Vagina (tissue), 2 donors: ENCODE data around the gene CREB3L2. TPM values are rescaled to one million over a fixed set of nuclear protein-coding genes. Genes with fewer than 3 reads are reported as not detected.
"Not testable (repeated sequence)": the region's sequence is repeated elsewhere in the genome, so short reads cannot be mapped to it uniquely, and the experiment has no call there.

Source experiments
- DNase-seq, 2 donors: peaks; one replicate each; pipeline ENCODE4 v3.0.0-alpha.2; 2017; ENCODE audit errors: extremely low spot score in 2 of 2
- H3K27ac ChIP-seq: fragments of 200-600 bp; sonication (generic); one replicate; pipeline ENCODE4 v1.5.1; 2019
- H3K27me3 ChIP-seq: fragments of 200-600 bp; sonication (generic); one replicate; pipeline ENCODE4 v1.5.1; 2019
- H3K36me3 ChIP-seq, 2 donors: fragments of 200-600 bp; sonication (generic); one replicate each; pipeline ENCODE4 v1.5.1; 2017 to 2019
- H3K4me1 ChIP-seq: fragments of 200-600 bp; sonication (generic); one replicate; pipeline ENCODE4 v1.5.1; 2019
- H3K4me3 ChIP-seq, 2 donors: fragments of 200-600 bp; sonication (generic); 1 replicate in 1 of 2; 2 replicates in 1 of 2; pipeline ENCODE4 v1.5.1; 2016 to 2019
- H3K9me3 ChIP-seq: fragments of 200-600 bp; sonication (generic); one replicate; pipeline ENCODE4 v1.5.1; 2019
- CTCF ChIP-seq, 3 experiments: fragments of 450-650 bp in 2 of 3; fragments of 200-600 bp in 1 of 3; sonication (generic) in 1 of 3; IDR thresholded peaks; one replicate each; pipeline ENCODE4 v1.5.1; 2017 to 2019; ENCODE audit warnings: antibody characterized with exemption in 3 of 3, mild to moderate bottlenecking in 2 of 3, moderate library complexity in 2 of 3
- POLR2A ChIP-seq, 2 donors: fragments of 450-650 bp; IDR thresholded peaks; one replicate each; pipeline ENCODE4 v1.6.1; 2017; ENCODE audit warnings: antibody characterized with exemption in 2 of 2, mild to moderate bottlenecking in 2 of 2, moderate library complexity in 2 of 2
- POLR2AphosphoS5 ChIP-seq, 2 donors: sonication (generic); formaldehyde crosslinking; IDR thresholded peaks; one replicate each; pipeline ENCODE4 v1.9.0; 2017; ENCODE audit warnings: antibody characterized with exemption in 2 of 2, mild to moderate bottlenecking in 2 of 2, low read depth in 1 of 2; ENCODE audit not compliant: insufficient read depth in 1 of 2
- intact Hi-C: fragments of 100-400 bp; cut with DNase I; formaldehyde crosslinking; loops from one replicate; pipeline ENCODE4 v1.15.1; 2023
- total RNA-seq: library from RNA; depleted of rRNA; stranded (reverse); fragments of >200 nt; gene quantifications from one replicate; pipeline ENCODE4 v1.2.3, GENCODE V29; 2016

CREB3L2 gene
- total RNA-seq, 1 donor from 2014 or later: 28.7 TPM

- peaks cover 10% of the 10 kb centered on the region for H3K4me1 ChIP-seq
- intact Hi-C loops: no loop called here
- H3K4me3 ChIP-seq: no peak overlapping the region
These were observed 93.8 kb downstream of the CREB3L2 start for GRCh38 chr7:137908106-137908505.

GRCh38 chr7:137906636-137907035 lies 95.2 kb downstream of the CREB3L2 start:
- H3K9me3 ChIP-seq, H3K4me3 ChIP-seq, intact Hi-C loops, H3K27ac ChIP-seq, H3K4me1 ChIP-seq, H3K27me3 ChIP-seq, DNase-seq: not testable (repeated sequence)
- H3K36me3 ChIP-seq: peaks cover 0 to 65% of the 10 kb centered on the region in 2 donors

More at GRCh38 chr7:137908106-137908505, 93.8 kb downstream of the CREB3L2 start:
- no peaks in the 10 kb centered on the region for H3K9me3 ChIP-seq
- H3K36me3 ChIP-seq: peaks cover 0 to 76% of the 10 kb centered on the region in 2 donors
- no peak for TF ChIP-seq CTCF (IDR thresholded peaks at IDR 0.05)
- no peak for TF ChIP-seq POLR2A (IDR thresholded peaks at IDR 0.05)
- TF ChIP-seq POLR2AphosphoS5 (IDR thresholded peaks at IDR 0.05; ENCODE audit: insufficient read depth in 1 of 2, low read depth in 1 of 2): no peak
- H3K27ac ChIP-seq: no peak overlapping the region
- no peak for DNase-seq
- H3K27me3 ChIP-seq: no peaks in the 10 kb centered on the region

- no peak overlapping the region for H3K27ac ChIP-seq
- no peaks in the 10 kb centered on the region for H3K9me3 ChIP-seq
- peaks cover 0 to 66% of the 10 kb centered on the region in 2 donors for H3K36me3 ChIP-seq
- H3K4me3 ChIP-seq: no peak overlapping the region
- TF ChIP-seq POLR2AphosphoS5 (IDR thresholded peaks at IDR 0.05; ENCODE audit: insufficient read depth in 1 of 2, low read depth in 1 of 2) (no peak), POLR2A (IDR thresholded peaks at IDR 0.05) (no peak), CTCF (IDR thresholded peaks at IDR 0.05) (no peak)
- H3K27me3 ChIP-seq: no peaks in the 10 kb centered on the region
- intact Hi-C loops: no loop called here
- H3K4me1 ChIP-seq: peaks cover 10% of the 10 kb centered on the region
- no peak for DNase-seq
These were observed 97.1 kb downstream of the CREB3L2 start for GRCh38 chr7:137904833-137905232.

GRCh38 chr7:137903382-137904169 lies 98.3 kb downstream of the CREB3L2 start:
- Histone ChIP-seq H3K27ac (no peak overlapping the region), H3K4me3 (no peak overlapping the region), H3K36me3 (peaks cover 0 to 60% of the 10 kb centered on the region in 2 donors), H3K4me1 (peaks cover 20% of the 10 kb centered on the region), H3K27me3 (no peaks in the 10 kb centered on the region), H3K9me3 (no peaks in the 10 kb centered on the region)
- intact Hi-C loops: loop anchor here (2.0 kb wide), 1 partner anchor 105 kb away; no protein-coding TSS in a partner anchor
- TF ChIP-seq CTCF (IDR thresholded peaks at IDR 0.05) (peak; percentile 78 to 92 (median 90)), POLR2AphosphoS5 (IDR thresholded peaks at IDR 0.05; ENCODE audit: insufficient read depth in 1 of 2, low read depth in 1 of 2) (peak in 1 of 2 donors; percentile 20), POLR2A (IDR thresholded peaks at IDR 0.05) (no peak)
- no peak for DNase-seq

GRCh38 chr7:137900137-137900536 lies 101.7 kb downstream of the CREB3L2 start:
- H3K36me3 ChIP-seq: peaks cover 0 to 58% of the 10 kb centered on the region in 2 donors
- TF ChIP-seq POLR2A (IDR thresholded peaks at IDR 0.05): no peak
- no peak for TF ChIP-seq CTCF (IDR thresholded peaks at IDR 0.05)
- TF ChIP-seq POLR2AphosphoS5 (IDR thresholded peaks at IDR 0.05; ENCODE audit: insufficient read depth in 1 of 2, low read depth in 1 of 2): no peak
- intact Hi-C loops: no loop called here

More at GRCh38 chr7:137900137-137900536, 101.7 kb downstream of the CREB3L2 start:
- no peaks in the 10 kb centered on the region for H3K27me3 ChIP-seq
- H3K9me3 ChIP-seq: no peaks in the 10 kb centered on the region
- DNase-seq: no peak
- H3K4me1 ChIP-seq: peaks cover 20% of the 10 kb centered on the region
- H3K4me3 ChIP-seq: no peak overlapping the region
- no peak overlapping the region for H3K27ac ChIP-seq
